Stimulated activated CD8-positive, alpha-beta memory T cell treated with anti-CD3 and anti-CD28 coated beads, Interleukin-4, amount 100 ng/mL, for 48 hours (primary cell): Measurements from ENCODE around the gene PHTF2.

Source experiments
- DNase-seq: peaks from one replicate; pipeline ENCODE4 v3.0.0-alpha.2; 2020

Gene PHTF2

GRCh38 chr7:77796109-77796508 lies 2.5 kb upstream of the PHTF2 start:
- DNase-seq, result no peak

GRCh38 chr7:77796960-77797359 lies 1.6 kb upstream of the PHTF2 start:
- no peak for DNase-seq

GRCh38 chr7:77797734-77798393 lies 709 bp upstream of the PHTF2 start:
- DNase-seq, result no peak

GRCh38 chr7:77799078-77799964 lies 748 bp downstream of the PHTF2 start:
- peak; percentile 46 for DNase-seq

GRCh38 chr7:77800158-77800557 lies 1.6 kb downstream of the PHTF2 start:
- peak; percentile 36 for DNase-seq

- no peak for DNase-seq
Observed at GRCh38 chr7:77800730-77801129, 2.2 kb downstream of the PHTF2 start.

- no peak for DNase-seq
Observed at GRCh38 chr7:77802557-77803405, 4.2 kb downstream of the PHTF2 start.

GRCh38 chr7:77806425-77806824 lies 7.9 kb downstream of the PHTF2 start:
- DNase-seq, result no peak

- DNase-seq, result no peak
Observed at GRCh38 chr7:77808517-77808916, 9.9 kb downstream of the PHTF2 start.

- DNase-seq, result no peak
Observed at GRCh38 chr7:77811516-77812289, 13.1 kb downstream of the PHTF2 start.

- no peak for DNase-seq
Observed at GRCh38 chr7:77812290-77812685, 13.7 kb downstream of the PHTF2 start.

- DNase-seq, result no peak
Observed at GRCh38 chr7:77813180-77813579, 14.6 kb downstream of the PHTF2 start.

GRCh38 chr7:77819021-77819420 lies 20.4 kb downstream of the PHTF2 start:
- DNase-seq, result no peak

- DNase-seq, result no peak
Observed at GRCh38 chr7:77820967-77821366, 22.4 kb downstream of the PHTF2 start.

GRCh38 chr7:77822269-77822668 lies 23.7 kb downstream of the PHTF2 start:
- no peak for DNase-seq

GRCh38 chr7:77823787-77824186 lies 25.2 kb downstream of the PHTF2 start:
- no peak for DNase-seq

- no peak for DNase-seq
Observed at GRCh38 chr7:77824636-77825035, 26.1 kb downstream of the PHTF2 start.

GRCh38 chr7:77825131-77825530 lies 26.6 kb downstream of the PHTF2 start:
- no peak for DNase-seq

- DNase-seq, result no peak
Observed at GRCh38 chr7:77826300-77826699, 27.7 kb downstream of the PHTF2 start.

GRCh38 chr7:77827999-77828398 lies 29.4 kb downstream of the PHTF2 start:
- no peak for DNase-seq

- no peak for DNase-seq
Observed at GRCh38 chr7:77830649-77831355, 32.2 kb downstream of the PHTF2 start.

- no peak for DNase-seq
Observed at GRCh38 chr7:77831481-77831880, 32.9 kb downstream of the PHTF2 start.
